HG03354 (cell line): ENCODE results near the gene CXCL1.

Experiments
- ATAC-seq: cut with Tn5 transposase; IDR thresholded peaks from one replicate; pipeline ENCODE4 v1.9.1; 2021; ENCODE audit warnings: mild to moderate bottlenecking; ENCODE audit not compliant: unreplicated experiment, poor library complexity, severe bottlenecking

CXCL1 gene

GRCh38 chr4:73904491-73904890 is 35.3 kb downstream of the CXCL1 start:
- no peak for ATAC-seq

- no peak for ATAC-seq
Observed at GRCh38 chr4:73908965-73909364, 39.8 kb downstream of the CXCL1 start.

- no peak for ATAC-seq
Observed at GRCh38 chr4:73911746-73912145, 42.6 kb downstream of the CXCL1 start.

GRCh38 chr4:73912191-73912590 is 43.0 kb downstream of the CXCL1 start:
- ATAC-seq = no peak

GRCh38 chr4:73914071-73914470 is 44.9 kb downstream of the CXCL1 start:
- ATAC-seq = no peak

GRCh38 chr4:73916172-73916925 is 47.2 kb downstream of the CXCL1 start:
- ATAC-seq = no peak

- no peak for ATAC-seq
Observed at GRCh38 chr4:73917081-73917501, 47.9 kb downstream of the CXCL1 start.

GRCh38 chr4:73918058-73918457 is 48.9 kb downstream of the CXCL1 start:
- ATAC-seq = no peak

GRCh38 chr4:73919691-73920090 is 50.5 kb downstream of the CXCL1 start:
- no peak for ATAC-seq
